SK-N-SH treated with all-trans-retinoic acid at 6 μM for 48 hours (cell line): ENCODE measurements around the gene ADCY5.

Experiments
- ATAC-seq: fragments of 200-7000 bp; cut with Tn5 transposase; 3 replicates; pipeline ENCODE4 v1.9.1; 2020; ENCODE audit warnings: mild to moderate bottlenecking, moderate library complexity
- BACH2 ChIP-seq: fragments of 250-450 bp; sonication (Bioruptor Pico); IDR thresholded peaks from 2 replicates; pipeline ENCODE4 v1.9.0; 2021; ENCODE audit warnings: mild to moderate bottlenecking, borderline replicate concordance
- CREB5 ChIP-seq: fragments of 250-450 bp; sonication (Bioruptor Pico); IDR thresholded peaks from 2 replicates; pipeline ENCODE4 v1.5.1; 2020; ENCODE audit warnings: low read depth, mild to moderate bottlenecking, moderate library complexity
- CSRNP3 ChIP-seq: fragments of 250-450 bp; sonication (Bioruptor Pico); IDR thresholded peaks from 2 replicates; pipeline ENCODE4 v1.5.1; 2021; ENCODE audit warnings: mild to moderate bottlenecking, moderate library complexity
- ESRRG ChIP-seq: fragments of 250-450 bp; sonication (Bioruptor Pico); IDR thresholded peaks from 2 replicates; pipeline ENCODE4 v1.6.1; 2021; ENCODE audit warnings: mild to moderate bottlenecking
- GLIS3 ChIP-seq: fragments of 250-450 bp; sonication (Bioruptor Pico); IDR thresholded peaks from 2 replicates; pipeline ENCODE4 v1.5.0; 2020; ENCODE audit warnings: mild to moderate bottlenecking, moderate library complexity
- PATZ1 ChIP-seq: fragments of 250-450 bp; sonication (Bioruptor Pico); IDR thresholded peaks from 2 replicates; pipeline ENCODE4 v1.8.0; 2020; ENCODE audit warnings: mild to moderate bottlenecking, moderate library complexity, borderline replicate concordance
- PPARA ChIP-seq: fragments of 250-450 bp; sonication (Bioruptor Pico); IDR thresholded peaks from 2 replicates; pipeline ENCODE4 v1.5.0; 2020; ENCODE audit warnings: mild to moderate bottlenecking, borderline replicate concordance
- RARB ChIP-seq: fragments of 250-450 bp; sonication (Bioruptor Pico); IDR thresholded peaks from 2 replicates; pipeline ENCODE4 v1.8.0; 2021; ENCODE audit warnings: mild to moderate bottlenecking, moderate library complexity
- SNAI2 ChIP-seq: fragments of 250-450 bp; sonication (Bioruptor Pico); IDR thresholded peaks from 2 replicates; pipeline ENCODE4 v1.5.0; 2020; ENCODE audit warnings: mild to moderate bottlenecking, moderate library complexity
- TCF4 ChIP-seq: fragments of 250-450 bp; sonication (Bioruptor Pico); IDR thresholded peaks from 2 replicates; pipeline ENCODE4 v1.8.0; 2021; ENCODE audit warnings: mild to moderate bottlenecking, moderate library complexity, borderline replicate concordance
- TOX ChIP-seq: fragments of 250-450 bp; sonication (Bioruptor Pico); IDR thresholded peaks from 2 replicates; pipeline ENCODE4 v1.8.0; 2021; ENCODE audit warnings: mild to moderate bottlenecking, moderate library complexity, borderline replicate concordance
- TSHZ2 ChIP-seq: fragments of 250-450 bp; sonication (Bioruptor Pico); IDR thresholded peaks from 2 replicates; pipeline ENCODE4 v1.5.0; 2020; ENCODE audit warnings: mild to moderate bottlenecking, moderate library complexity
- ZC3H10 ChIP-seq: fragments of 250-450 bp; sonication (Bioruptor Pico); IDR thresholded peaks from 2 replicates; pipeline ENCODE4 v1.5.1; 2021; ENCODE audit warnings: mild to moderate bottlenecking, moderate library complexity
- ZFP3 ChIP-seq: fragments of 250-450 bp; sonication (Bioruptor Pico); IDR thresholded peaks from 2 replicates; pipeline ENCODE4 v1.5.0; 2020; ENCODE audit warnings: mild to moderate bottlenecking, moderate library complexity
- ZFP30 ChIP-seq: fragments of 450-650 bp; formaldehyde crosslinking; IDR thresholded peaks from 2 replicates; pipeline ENCODE4 v1.5.0; 2022; ENCODE audit warnings: mild to moderate bottlenecking, moderate library complexity
- ZNF70 ChIP-seq: fragments of 450-650 bp; formaldehyde crosslinking; IDR thresholded peaks from 2 replicates; pipeline ENCODE4 v1.5.0; 2020; ENCODE audit warnings: mild to moderate bottlenecking, moderate library complexity
- ZNF8 ChIP-seq: fragments of 450-650 bp; formaldehyde crosslinking; IDR thresholded peaks from 2 replicates; pipeline ENCODE4 v1.5.0; 2020; ENCODE audit warnings: mild to moderate bottlenecking, moderate library complexity

ADCY5 gene

GRCh38 chr3:123387532-123387931 lies 61.4 kb downstream of the ADCY5 start:
- no peak for TF ChIP-seq TOX
- TF ChIP-seq ZNF70 (CRISPR knock-in tag) = no peak
- no peak for TF ChIP-seq ESRRG (CRISPR knock-in tag)
- TF ChIP-seq PATZ1 = no peak
- no peak for TF ChIP-seq BACH2 (CRISPR knock-in tag)
- no peak for TF ChIP-seq TSHZ2 (CRISPR knock-in tag)
- ATAC-seq = no peak

GRCh38 chr3:123386477-123387040 lies 62.3 kb downstream of the ADCY5 start:
- TF ChIP-seq ZC3H10 (CRISPR knock-in tag) = no peak
- ATAC-seq = no peak

DNA sequence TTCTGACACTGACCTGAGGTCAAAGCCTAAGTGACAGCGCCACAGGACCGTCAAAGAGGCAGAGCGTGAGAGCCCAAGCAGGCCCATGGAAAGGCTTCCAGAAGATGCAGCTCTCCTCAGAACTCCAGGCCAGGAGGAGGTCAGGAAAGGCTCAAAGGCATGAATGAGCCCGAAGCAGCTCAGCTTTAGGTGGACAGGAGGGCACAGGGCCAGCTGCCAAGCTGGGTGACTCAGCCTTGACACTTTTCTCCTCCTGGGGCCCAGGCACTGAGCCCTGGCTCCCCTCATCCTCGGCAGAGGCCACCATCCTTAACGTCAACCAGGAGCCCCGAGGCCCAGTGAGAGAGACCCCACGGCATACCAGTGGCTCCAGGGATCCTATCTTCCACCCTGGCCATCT lies 62.9 kb downstream of the ADCY5 start:
- peak; percentile 75 for ATAC-seq
- TF ChIP-seq RARB (CRISPR knock-in tag) (no peak), ZFP30 (CRISPR knock-in tag) (no peak), SNAI2 (no peak), CREB5 (CRISPR knock-in tag) (no peak), TOX (no peak), CSRNP3 (CRISPR knock-in tag) (no peak), ESRRG (CRISPR knock-in tag) (no peak), ZNF70 (CRISPR knock-in tag) (no peak), ZNF8 (CRISPR knock-in tag) (no peak), ZFP3 (no peak), TSHZ2 (CRISPR knock-in tag) (no peak), PPARA (no peak), PATZ1 (no peak), TCF4 (CRISPR knock-in tag) (no peak), GLIS3 (CRISPR knock-in tag) (no peak)
